CD14-positive monocyte (primary cell): ENCODE results near the gene ROBO1. TPM values are rescaled to one million over a fixed set of nuclear protein-coding genes. Genes with fewer than 3 reads are reported as not detected.

ENCODE experiments used
- DNase-seq, 3 donors: peaks; one replicate each; pipeline ENCODE4 v3.0.0-alpha.2; 2011 to 2022
- H2AFZ ChIP-seq: 2 replicates; pipeline ENCODE4 v1.6.0; 2012; ENCODE audit warnings: mild to moderate bottlenecking, low read depth, low read length, inconsistent platforms; ENCODE audit not compliant: insufficient read depth, poor library complexity, severe bottlenecking
- H3K27ac ChIP-seq, 2 donors: 1 replicate in 1 of 2; 2 replicates in 1 of 2; pipeline ENCODE4 v1.5.1; 2012 to 2013; ENCODE audit warnings: low read length in 2 of 2, control low read depth in 1 of 2, inconsistent platforms in 1 of 2, low read depth in 1 of 2, mild to moderate bottlenecking in 1 of 2
- H3K27me3 ChIP-seq, 2 donors: one replicate each; pipeline versions ENCODE4 v1.6.0 to v1.6.1; 2011 to 2013; ENCODE audit warnings: low read length in 2 of 2; ENCODE audit not compliant: control insufficient read depth in 2 of 2, insufficient read depth in 2 of 2
- H3K36me3 ChIP-seq, 2 donors: replicated peaks in 1 of 2; 1 replicate in 1 of 2; 2 replicates in 1 of 2; pipeline versions ENCODE4 v1.5.1 to v1.6.1; 2012 to 2013; ENCODE audit warnings: low read length in 2 of 2, control low read depth in 1 of 2, inconsistent platforms in 1 of 2, mild to moderate bottlenecking in 1 of 2; ENCODE audit not compliant: insufficient read depth in 2 of 2, control insufficient read depth in 1 of 2
- H3K4me1 ChIP-seq, 2 donors: 1 replicate in 1 of 2; 2 replicates in 1 of 2; pipeline versions ENCODE4 v1.5.1 to v1.6.1; 2012 to 2013; ENCODE audit warnings: low read length in 2 of 2, control low read depth in 1 of 2, inconsistent platforms in 1 of 2, mild to moderate bottlenecking in 1 of 2, moderate library complexity in 1 of 2; ENCODE audit not compliant: insufficient read depth in 2 of 2, control insufficient read depth in 1 of 2
- H3K4me2 ChIP-seq: replicated peaks from 2 replicates; pipeline ENCODE3; 2012; ENCODE audit warnings: low read length, moderate library complexity, mild to moderate bottlenecking; ENCODE audit not compliant: poor library complexity, severe bottlenecking; ENCODE audit errors: extremely low read depth
- H3K4me3 ChIP-seq, 3 experiments: fragments of 200-600 bp in 1 of 3; sonication (generic) in 1 of 3; replicated peaks in 1 of 3; 1 replicate in 2 of 3; 2 replicates in 1 of 3; pipeline ENCODE4 v1.5.1; 2011 to 2013; ENCODE audit warnings: low read length in 3 of 3, mild to moderate bottlenecking in 3 of 3, control low read depth in 2 of 3, low read depth in 2 of 3, inconsistent platforms in 1 of 3, moderate library complexity in 1 of 3
- H3K79me2 ChIP-seq: 2 replicates; pipeline ENCODE4 v1.6.0; 2012; ENCODE audit warnings: mild to moderate bottlenecking, control low read depth, inconsistent platforms, low read length, moderate library complexity; ENCODE audit not compliant: insufficient read depth
- H3K9ac ChIP-seq: 2 replicates; pipeline ENCODE4 v1.6.0; 2017; ENCODE audit warnings: low read length, mild to moderate bottlenecking; ENCODE audit not compliant: insufficient read depth, poor library complexity, severe bottlenecking
- H3K9me3 ChIP-seq, 2 donors: replicated peaks in 1 of 2; 1 replicate in 1 of 2; 2 replicates in 1 of 2; pipeline versions ENCODE4 v1.5.1 to v1.6.1; 2012 to 2013; ENCODE audit warnings: low read length in 2 of 2, control low read depth in 1 of 2; ENCODE audit not compliant: control insufficient read depth in 1 of 2, insufficient read depth in 1 of 2
- H4K20me1 ChIP-seq: 2 replicates; pipeline ENCODE4 v1.6.0; 2012; ENCODE audit warnings: mild to moderate bottlenecking, low read length, control low read depth, moderate library complexity; ENCODE audit not compliant: insufficient read depth
- H3K27ac Mint-ChIP-seq, 7 donors: one replicate each; pipeline ENCODE4 v1.8.0; 2020; ENCODE audit warnings: mild to moderate bottlenecking in 7 of 7, mixed read lengths in 7 of 7, moderate library complexity in 6 of 7, inconsistent platforms in 2 of 7
- H3K27me3 Mint-ChIP-seq, 3 donors: one replicate each; pipeline ENCODE4 v1.8.0; 2021 to 2022; ENCODE audit warnings: low read depth in 3 of 3, mild to moderate bottlenecking in 3 of 3, mixed read lengths in 3 of 3, moderate library complexity in 3 of 3, inconsistent platforms in 1 of 3
- H3K36me3 Mint-ChIP-seq, 2 donors: one replicate each; pipeline ENCODE4 v1.8.0; 2020; ENCODE audit warnings: mixed read lengths in 2 of 2, inconsistent platforms in 1 of 2, mild to moderate bottlenecking in 1 of 2
- H3K4me1 Mint-ChIP-seq: one replicate; pipeline ENCODE4 v1.8.0; 2020; ENCODE audit warnings: mild to moderate bottlenecking, mixed read lengths
- H3K4me3 Mint-ChIP-seq, 2 donors: one replicate each; pipeline ENCODE4 v1.8.0; 2020; ENCODE audit warnings: mild to moderate bottlenecking in 2 of 2, mixed read lengths in 2 of 2, moderate library complexity in 1 of 2
- H3K9me3 Mint-ChIP-seq, 7 donors: one replicate each; pipeline ENCODE4 v1.8.0; 2020 to 2022; ENCODE audit warnings: mixed read lengths in 7 of 7, mild to moderate bottlenecking in 6 of 7, moderate library complexity in 6 of 7, inconsistent platforms in 2 of 7
- WGBS: methylation state at CpG from one replicate; pipeline ENCODE4 v1.1.5; 2013; ENCODE audit warnings: missing lambda C conversion rate; ENCODE audit not compliant: insufficient coverage; 5-methylcytosine and 5-hydroxymethylcytosine counted together
- intact Hi-C, 2 donors: fragments of 100-400 bp; cut with micrococcal nuclease; formaldehyde crosslinking; loops; one replicate each; pipeline versions ENCODE4 v1.15.0 to v1.15.1; 2023
- polyA plus RNA-seq, 3 donors: library from polyadenylated mRNA; depleted of rRNA in 1 of 3; unstranded in 2 of 3; stranded (reverse) in 1 of 3; fragments of 300-500 nt in 2 of 3; fragments of >200 nt in 1 of 3; fragmentation: Illumina TruSeq in 2 of 3; gene quantifications; 1 replicate in 2 of 3; 2 replicates in 1 of 3; pipeline ENCODE4 v1.2.3, GENCODE V29; 2012 to 2021
- TF ChIP-seq, protein P1 (sequence below): fragments of 200-600 bp; IDR thresholded peaks from one replicate; pipeline ENCODE4 v1.8.0; 2022; ENCODE audit warnings: antibody characterized with exemption, mild to moderate bottlenecking

Gene ROBO1
- polyA plus RNA-seq, 3 donors: 0.09 to 0.10 TPM; not detected in 1

DNA sequence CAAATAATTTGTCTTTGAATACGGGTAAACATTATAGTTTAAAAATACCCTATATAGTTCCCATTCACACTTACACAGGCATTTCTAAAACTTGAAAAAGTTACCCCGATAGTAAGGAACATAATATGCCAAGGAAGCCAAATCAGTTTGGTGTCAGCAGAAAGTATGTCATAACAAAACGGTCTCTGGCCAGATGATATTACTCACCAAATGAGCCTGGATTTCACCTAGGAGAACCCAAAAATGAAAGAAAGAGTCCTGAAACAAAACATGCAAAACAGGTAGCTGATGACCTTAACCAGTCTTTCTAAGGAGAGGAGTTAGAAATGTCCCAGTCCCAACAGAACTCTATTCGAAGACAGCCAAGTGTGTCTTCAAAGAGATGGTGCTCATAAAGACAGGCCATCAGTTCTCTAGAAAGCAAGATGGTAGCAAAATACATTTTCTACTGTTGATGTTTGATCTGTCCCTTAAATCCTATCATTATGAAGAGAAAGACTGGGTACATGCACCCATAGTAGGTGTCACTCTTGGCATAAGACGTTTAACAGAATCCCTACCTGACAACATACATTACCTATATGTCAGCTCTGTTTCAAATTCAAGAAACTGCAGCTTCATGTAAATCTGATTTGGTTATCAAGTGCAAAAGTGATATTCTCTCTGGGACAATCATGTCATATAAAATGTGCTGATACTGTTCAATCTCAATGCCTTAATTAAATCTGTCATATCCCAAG lies 942.5 kb downstream of the ROBO1 start:
- H3K36me3 Mint-ChIP-seq: no peaks in the 10 kb centered on the region
- no peak overlapping the region for H3K27ac Mint-ChIP-seq
- H3K9me3 ChIP-seq: no peaks in the 10 kb centered on the region
- peaks cover 0 to 3% (median 2%) of the 10 kb centered on the region in 7 donors for H3K9me3 Mint-ChIP-seq
- H3K27ac ChIP-seq: no peak overlapping the region
- no peaks in the 10 kb centered on the region for H4K20me1 ChIP-seq
- H3K4me1 ChIP-seq: no peaks in the 10 kb centered on the region
- intact Hi-C loops: no loop called here
- no peaks in the 10 kb centered on the region for H3K79me2 ChIP-seq
- H3K4me2 ChIP-seq: no peak overlapping the region
- no peaks in the 10 kb centered on the region for H3K36me3 ChIP-seq
- H3K27me3 Mint-ChIP-seq: no peaks in the 10 kb centered on the region
- no peak for DNase-seq
- H2AFZ ChIP-seq: no peak overlapping the region
- H3K4me3 ChIP-seq: no peak overlapping the region
- no peaks in the 10 kb centered on the region for H3K27me3 ChIP-seq
- WGBS: 88% methylated on average over 1 of the region's 5 CpGs
- no peaks in the 10 kb centered on the region for H3K4me1 Mint-ChIP-seq
- no peak overlapping the region for H3K4me3 Mint-ChIP-seq
- H3K9ac ChIP-seq: no peak overlapping the region
- TF ChIP-seq, protein P1, sequence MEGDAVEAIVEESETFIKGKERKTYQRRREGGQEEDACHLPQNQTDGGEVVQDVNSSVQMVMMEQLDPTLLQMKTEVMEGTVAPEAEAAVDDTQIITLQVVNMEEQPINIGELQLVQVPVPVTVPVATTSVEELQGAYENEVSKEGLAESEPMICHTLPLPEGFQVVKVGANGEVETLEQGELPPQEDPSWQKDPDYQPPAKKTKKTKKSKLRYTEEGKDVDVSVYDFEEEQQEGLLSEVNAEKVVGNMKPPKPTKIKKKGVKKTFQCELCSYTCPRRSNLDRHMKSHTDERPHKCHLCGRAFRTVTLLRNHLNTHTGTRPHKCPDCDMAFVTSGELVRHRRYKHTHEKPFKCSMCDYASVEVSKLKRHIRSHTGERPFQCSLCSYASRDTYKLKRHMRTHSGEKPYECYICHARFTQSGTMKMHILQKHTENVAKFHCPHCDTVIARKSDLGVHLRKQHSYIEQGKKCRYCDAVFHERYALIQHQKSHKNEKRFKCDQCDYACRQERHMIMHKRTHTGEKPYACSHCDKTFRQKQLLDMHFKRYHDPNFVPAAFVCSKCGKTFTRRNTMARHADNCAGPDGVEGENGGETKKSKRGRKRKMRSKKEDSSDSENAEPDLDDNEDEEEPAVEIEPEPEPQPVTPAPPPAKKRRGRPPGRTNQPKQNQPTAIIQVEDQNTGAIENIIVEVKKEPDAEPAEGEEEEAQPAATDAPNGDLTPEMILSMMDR: no peak

- Mint-ChIP-seq H3K4me3 (no peak overlapping the region), H3K36me3 (no peaks in the 10 kb centered on the region), H3K27ac (no peak overlapping the region), H3K27me3 (no peaks in the 10 kb centered on the region), H3K4me1 (no peaks in the 10 kb centered on the region), H3K9me3 (peaks cover 0 to 3% (median 2%) of the 10 kb centered on the region in 7 donors)
- Histone ChIP-seq H3K4me2 (no peak overlapping the region), H3K36me3 (no peaks in the 10 kb centered on the region), H2AFZ (no peak overlapping the region), H3K27ac (no peak overlapping the region), H3K9me3 (no peaks in the 10 kb centered on the region), H3K4me3 (no peak overlapping the region), H3K27me3 (no peaks in the 10 kb centered on the region), H4K20me1 (no peaks in the 10 kb centered on the region), H3K79me2 (no peaks in the 10 kb centered on the region), H3K4me1 (no peaks in the 10 kb centered on the region), H3K9ac (no peak overlapping the region)
- DNase-seq: no peak
- TF ChIP-seq, protein P1: no peak
- intact Hi-C loops: no loop called here
- WGBS: no CpG with 5 or more reads among the region's 1 CpG
These were observed 943.9 kb downstream of the ROBO1 start for GRCh38 chr3:78823859-78824258.
